HG02798 (cell line): ENCODE results near the gene SV2A.

Experiments used
- ATAC-seq: cut with Tn5 transposase; IDR thresholded peaks from one replicate; pipeline ENCODE4 v1.9.1; 2021; ENCODE audit warnings: mild to moderate bottlenecking; ENCODE audit not compliant: unreplicated experiment, poor library complexity

Gene SV2A

DNA sequence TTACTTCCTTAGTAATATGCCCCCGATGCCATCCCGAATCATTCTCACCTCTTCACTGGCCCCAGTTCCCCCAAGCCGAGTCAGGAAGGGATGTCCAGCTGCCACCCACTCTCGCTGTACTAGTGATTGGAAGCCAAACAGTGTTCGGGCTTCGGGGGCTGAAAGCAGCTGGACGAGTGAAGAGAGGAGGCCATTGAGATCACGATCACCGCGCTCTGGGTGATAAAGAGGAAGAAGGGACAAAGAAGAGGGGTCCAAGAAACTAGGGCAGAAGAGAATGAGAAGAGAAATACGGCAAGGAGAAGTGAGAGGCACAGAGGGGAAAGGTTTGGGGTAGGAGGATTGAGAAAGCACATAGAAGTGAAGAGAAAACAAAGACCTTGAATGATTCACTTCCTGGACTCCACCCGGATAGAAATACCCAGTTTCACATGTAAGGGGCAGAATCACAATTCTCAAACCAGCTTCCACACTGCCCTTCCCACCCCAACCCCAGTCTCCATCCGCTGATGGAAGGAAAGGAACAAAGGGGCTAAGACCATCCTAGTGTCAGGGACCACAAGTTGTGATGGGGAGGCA lies 13.7 kb upstream of the SV2A start:
- no peak for ATAC-seq

DNA sequence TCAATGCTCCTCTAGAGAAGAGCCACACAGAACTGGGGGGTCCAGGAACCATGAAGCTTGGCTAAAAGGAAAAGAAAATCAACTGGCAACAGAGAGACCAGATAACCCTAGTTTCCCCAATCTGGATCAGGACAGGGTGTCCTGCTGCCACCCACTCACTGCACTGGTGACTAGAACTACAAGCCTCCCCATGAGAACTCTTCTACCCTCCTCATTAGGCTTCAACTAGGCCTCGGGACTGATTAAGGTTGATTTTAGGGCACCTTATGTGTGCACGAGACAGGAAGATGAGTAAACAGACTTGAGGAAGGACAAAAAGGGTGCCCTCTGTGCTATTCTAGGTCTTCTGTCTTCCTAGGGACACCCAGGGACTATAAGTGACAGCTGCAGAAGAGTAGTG lies 12.2 kb upstream of the SV2A start:
- no peak for ATAC-seq

DNA sequence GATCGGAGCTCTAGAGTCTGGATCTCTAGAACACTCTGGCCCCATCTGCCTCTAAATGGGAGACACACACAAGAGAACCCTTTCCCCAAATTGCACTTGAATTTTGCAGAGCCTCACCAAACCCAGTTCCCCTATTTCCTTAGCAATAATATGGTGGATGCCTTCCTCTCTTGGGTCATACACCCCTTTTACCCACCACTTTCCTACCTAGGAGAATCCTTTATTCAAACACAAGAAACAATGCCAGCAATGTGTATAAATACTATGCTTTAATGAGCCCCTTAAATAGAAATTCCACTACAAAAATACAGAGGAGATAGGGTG lies 10.7 kb upstream of the SV2A start:
- ATAC-seq = no peak

DNA sequence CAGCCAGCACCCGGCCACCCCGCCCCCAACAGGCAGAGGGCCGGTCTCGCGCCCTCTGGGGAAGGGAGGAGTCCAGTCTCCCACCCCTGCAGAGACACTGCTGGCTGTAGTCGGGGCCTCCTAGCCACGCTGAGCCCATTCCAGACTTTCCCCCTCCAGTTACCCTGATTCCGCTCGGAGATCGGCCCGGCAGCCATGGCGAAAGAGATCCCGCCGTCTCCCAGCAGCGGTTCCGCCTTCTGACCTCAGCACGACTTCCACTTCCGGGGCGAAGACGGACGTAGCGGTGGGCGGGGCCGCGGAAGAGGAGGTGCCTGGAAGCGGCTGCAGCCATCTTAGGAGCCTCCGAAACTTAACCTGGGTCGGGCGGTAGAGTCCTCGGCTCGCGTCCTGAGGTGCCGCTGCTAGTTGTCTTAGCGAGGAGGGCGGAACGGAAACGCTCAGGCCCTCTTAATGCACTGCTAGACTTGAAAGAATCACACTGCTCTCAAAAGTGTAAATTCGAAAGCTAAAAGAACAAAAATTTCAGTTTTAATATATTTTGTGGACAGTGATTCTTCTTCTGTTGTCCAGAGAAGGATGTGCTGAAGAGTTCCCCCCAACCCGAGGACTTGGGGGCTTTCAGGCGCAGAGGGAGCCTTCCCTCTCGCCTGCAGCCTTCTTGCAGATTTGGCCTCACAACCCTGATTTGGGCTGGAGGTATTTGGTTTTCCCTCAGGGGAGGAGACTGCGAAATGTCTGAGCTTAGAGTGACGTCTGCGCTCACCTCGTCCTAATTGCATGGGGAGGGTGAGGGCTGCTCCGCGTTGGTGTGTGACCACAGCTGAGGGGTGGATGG lies 10.1 kb upstream of the SV2A start, which contains the start of gene SF3B4:
TSS of gene SF3B4 (minus strand) at position 241 of the 838 bp plus-strand sequence. CDS start at position 197, 44 bp downstream.
- ATAC-seq = peak; percentile 97

DNA sequence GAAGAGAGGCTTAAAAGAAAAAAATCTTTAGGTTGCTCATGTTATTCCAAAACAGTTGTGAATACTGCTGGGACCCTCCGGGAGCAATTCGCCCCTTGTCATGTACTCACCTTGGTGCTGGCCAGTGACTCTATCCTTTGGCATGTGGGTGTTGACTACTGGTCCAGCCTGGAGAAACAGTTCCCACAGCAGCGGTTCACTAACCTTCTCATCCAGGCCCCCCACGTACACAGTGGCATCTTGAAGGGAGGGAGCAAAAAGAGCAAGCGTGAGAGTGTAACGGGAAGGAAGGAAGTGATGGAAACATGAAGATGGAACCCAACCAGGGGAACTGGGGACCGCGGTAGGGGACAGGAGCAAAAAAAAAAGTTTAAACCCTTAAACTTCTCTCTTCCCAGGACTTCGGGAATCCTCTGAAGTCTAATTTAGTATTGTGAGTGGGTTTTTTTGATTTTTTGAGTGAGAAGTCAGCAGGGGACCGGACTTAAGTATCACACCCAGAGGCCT lies 9.5 kb upstream of the SV2A start:
- no peak for ATAC-seq

DNA sequence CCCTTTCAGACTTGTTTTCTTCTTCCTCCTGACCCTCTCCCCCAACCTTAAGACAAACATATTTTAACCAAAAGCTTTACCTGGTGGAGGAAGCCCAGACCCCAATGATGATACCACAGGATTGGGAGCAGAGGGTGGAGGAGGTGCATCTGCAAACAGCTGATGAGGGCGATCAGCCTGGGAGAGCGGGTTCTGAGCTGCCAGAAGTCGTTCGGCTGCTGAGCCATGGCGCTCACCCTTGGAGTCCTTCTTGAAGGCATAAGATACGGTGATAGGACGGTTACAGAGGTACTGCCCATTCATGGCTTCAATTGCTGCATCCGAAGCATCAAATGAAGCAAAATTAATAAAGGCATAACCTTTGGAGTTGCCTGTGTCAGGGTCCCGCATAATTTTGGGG lies 8.7 kb upstream of the SV2A start:
- ATAC-seq = no peak

DNA sequence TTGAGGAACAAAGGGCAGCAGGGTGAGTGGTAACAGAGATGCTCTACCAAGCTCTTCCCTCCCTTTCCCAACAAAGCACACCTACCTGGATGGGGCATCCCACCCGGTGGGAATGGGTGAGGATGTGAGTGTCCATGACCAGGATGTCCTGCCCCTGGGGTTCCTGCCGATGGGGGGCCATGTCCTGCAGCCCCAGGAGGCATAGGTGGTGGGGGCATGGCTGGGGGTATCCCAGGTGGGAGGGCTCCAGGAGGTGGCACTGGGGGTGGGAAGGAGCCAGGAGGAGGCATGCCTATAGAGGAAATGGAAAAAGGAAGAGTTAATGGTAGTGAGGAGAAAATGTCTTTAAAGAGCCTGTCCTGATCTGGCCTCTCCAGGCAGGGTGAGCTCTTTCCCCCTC lies 8.1 kb upstream of the SV2A start:
- ATAC-seq = no peak

DNA sequence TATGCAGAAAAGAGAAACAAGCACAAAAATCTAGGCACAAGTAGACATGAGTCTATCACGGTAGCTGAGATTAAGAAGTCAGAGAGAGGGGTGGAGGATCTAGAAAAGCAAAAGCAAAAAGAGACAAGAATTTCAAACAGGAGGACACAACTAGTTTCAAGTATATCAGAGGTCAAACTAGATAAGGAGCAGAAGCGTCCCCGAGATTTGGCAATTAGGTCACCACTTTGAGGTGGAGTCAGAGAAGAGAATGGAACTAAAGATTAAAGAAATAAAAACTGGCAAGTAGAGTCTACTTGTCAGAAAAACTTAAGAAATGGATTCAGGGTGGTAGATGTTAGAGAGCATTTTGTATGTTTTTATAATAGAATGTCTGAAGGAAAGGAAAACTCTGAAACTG lies 7.7 kb upstream of the SV2A start:
- ATAC-seq = no peak

DNA sequence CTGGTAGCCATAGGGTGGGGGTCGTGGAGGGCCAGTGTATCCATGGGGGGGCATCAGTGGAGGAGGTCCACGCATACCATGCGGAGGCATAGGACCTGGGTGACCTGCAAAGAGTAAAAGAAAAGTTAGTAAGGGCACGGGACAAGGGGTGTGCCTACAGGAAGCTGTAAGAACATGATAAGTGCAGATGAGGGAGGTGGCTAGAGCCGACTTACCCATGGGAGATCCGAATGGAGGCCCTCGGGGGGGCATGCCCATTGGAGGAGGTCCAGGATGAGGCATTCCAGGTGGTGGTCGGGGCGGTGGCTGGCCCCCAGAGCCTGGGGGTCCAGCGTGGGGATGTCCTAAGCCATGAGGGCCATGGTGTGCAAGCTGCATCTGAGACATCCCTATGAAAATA lies 6.0 kb upstream of the SV2A start:
- no peak for ATAC-seq

DNA sequence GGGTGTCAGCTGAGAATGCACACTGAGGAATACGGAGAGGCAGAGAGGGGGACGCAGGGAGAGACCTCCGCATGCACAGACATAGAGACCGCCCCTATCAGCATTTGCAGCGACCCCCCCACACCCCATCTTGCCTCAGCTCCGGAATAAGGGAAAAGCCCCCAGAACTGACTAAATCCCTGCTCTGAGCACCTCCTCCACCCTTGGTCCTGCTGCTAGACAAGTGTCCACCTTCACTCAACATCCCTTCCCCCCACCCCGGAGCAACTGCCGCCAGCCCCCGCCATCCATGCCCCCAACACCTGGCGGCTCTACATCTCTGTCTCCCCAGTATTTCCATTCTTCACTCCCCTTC lies 769 bp downstream of the SV2A start:
- ATAC-seq = no peak

DNA sequence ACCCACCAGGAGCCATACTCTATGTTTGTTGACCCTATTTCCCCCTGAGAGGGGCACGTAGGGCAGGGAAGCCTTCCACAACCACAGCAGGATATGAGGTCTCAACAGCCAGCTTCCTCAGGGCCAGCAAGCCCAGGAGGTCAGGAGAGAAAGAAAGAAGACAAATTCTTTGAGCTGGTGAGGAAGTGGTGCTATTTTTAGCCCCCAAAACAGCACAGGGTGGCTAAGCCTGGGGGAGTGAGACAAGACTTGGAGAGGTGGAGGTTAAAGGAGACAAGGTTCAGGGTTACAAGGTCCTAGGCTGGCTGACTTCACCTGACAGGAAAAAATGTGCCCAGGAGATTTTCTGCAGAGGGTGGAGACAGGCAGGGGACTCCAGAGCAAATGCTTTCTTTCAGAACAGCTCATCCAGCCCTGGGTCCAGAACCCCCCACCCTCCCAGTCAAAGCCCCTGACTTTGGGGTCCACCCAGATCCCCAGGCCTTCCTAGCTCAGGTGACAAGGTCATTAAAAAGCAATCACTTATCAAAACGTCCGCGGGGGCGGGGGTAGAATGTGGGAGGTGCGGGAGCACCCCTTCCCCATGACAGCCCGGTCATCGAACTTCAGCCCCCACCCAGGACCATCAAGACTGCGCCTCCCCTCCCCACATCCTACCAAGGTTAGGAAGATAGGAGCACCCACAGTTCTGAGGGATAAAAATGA lies 1.3 kb downstream of the SV2A start:
- no peak for ATAC-seq

DNA sequence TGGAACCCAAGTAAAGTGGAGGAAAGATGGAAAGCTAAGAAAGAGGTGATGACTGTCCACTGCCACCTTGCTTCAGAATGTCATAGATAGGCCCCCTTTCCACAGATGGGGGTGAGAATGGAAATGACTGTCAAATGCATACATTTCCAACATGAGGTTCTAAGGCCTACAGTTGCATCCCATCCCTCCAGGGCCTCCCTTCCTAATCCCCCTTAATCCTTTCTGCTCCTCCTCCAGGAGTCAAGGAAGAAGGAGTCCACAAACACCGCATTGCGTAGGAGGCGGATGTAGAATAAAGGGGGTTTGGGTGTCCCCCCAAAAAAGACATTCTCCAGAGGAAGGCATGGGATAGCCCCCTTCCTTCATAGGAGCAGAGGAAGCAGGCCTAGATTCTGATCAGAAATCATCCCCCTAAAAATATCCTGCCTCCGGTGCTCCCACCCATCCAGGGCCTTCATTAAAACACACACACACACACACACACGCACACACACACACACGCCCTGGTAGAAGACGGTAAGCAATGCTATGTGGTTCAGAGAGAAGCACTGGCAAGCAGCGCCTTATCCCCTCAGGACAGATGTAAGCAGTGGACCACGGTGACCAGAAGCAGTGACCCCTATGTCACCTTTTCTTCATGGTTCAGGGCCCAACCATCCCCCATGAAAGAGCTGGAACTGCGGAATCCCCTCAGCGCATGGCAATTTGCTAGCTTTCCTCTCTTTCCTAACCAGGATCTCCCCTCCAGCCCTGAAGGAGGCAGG lies 2.0 kb downstream of the SV2A start:
- ATAC-seq = no peak

DNA sequence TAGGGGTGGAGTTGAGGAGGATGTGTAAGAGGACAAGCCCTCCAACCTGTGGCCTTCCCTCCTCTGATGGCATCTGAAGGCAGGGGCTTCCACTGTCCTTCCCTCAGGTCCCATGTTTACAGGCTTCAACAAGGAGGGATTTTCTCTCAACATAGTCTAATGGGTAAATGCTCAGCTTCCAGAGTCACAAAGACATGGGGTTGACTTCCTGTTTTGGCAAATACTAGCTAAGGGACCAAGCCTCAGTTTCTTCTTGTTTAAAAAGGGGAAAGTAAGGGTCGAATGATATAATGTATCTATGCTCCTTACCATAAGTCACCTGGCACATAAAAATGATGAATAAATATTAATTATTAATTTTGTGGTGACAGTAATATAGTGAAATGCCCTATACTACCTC lies 3.1 kb downstream of the SV2A start:
- no peak for ATAC-seq

DNA sequence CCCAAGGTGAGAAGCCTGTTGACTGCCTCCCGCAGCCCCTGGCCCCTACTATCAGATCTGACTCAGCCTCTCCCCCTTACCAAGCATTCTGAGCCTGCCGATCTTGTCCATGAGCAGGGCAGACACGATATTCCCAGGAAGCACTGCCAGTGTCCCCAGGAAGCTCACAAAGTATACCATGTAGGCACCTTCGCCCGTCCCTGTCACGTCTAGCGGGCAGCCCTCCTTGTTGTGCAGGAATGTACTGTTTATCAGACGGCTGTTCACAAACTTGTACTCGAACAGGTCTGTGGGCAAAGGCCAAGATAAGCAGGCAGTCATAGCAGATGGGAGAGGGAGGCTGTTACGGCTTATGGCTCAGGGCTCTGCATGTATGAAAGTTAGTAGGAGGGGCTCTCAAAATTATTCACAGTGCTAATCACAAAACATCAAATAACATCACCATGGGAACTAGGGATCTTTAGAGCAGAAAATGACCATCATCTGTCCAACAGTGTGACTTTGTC lies 11.0 kb downstream of the SV2A start:
- ATAC-seq = no peak

DNA sequence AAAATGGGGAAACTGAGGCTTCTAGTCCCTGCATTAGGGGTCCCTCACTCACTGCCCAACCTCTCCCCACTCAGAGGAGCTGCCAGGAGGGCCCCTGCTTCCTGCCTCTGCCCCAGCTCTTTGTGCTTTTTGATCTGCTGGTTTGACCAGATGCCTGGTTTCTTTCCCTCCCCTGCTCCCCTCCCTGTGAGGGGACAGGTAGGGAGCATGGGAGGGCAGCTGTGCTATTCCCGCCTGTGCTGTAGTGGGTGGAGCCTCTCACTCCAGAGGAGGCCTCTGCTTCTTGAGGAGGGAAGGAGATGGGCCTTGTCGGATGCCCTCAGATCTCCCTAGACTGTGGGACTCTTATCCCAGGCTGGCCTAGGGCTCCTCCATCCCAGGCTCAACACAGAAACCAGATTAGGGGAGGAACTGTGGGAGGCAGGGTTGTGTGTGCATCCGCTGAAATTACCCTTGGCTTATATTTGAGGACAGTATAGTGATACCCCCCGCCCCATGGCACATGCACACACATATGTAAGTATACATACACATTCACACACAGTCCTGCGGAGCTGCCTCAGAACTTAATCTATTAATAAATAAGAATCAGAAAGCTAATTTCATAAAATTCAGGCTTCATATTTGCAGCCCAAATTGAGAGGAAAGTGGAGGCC lies 13.7 kb downstream of the SV2A start:
- no peak for ATAC-seq

DNA sequence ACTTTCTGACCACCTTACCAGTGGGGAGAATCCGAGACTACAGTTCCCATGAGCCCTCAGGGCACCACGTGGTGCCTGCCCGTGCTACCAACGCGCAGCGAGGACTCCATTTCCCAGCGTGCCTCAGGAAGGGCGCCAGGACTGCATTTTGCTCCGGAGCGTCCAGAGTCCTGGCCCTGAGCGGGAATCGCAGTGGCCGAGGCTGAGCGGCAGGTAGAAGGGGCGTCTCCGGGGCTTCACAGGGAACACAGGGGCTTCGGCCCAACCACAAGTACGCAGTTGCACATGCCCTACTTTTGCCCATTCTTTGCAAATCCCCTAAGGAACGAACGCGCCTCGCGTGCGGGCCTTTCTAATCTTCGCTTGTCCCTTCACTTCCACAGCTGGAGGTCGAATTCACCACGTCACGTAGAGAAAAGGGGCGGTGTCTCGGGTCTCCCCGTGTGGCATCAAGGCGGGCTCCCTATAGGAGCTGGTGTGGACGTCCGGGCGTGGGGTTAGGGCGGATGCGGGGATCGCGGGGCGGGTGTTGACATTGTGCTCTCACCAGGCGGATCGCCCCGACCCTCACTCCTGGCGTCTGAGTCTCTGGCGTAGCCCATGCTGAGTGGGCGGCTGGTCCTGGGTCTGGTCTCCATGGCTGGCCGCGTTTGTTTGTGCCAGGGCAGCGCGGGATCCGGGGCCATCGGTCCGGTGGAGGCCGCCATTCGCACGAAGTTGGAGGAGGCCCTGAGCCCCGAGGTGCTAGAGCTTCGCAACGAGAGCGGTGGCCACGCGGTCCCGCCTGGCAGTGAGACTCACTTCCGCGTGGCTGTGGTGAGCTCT lies 18.0 kb downstream of the SV2A start, which contains the start of gene BOLA1:
TSS of gene BOLA1 (plus strand) at position 109 of the 825 bp plus-strand sequence. CDS start at position 601, 492 bp downstream.
- ATAC-seq = peak; percentile 96

DNA sequence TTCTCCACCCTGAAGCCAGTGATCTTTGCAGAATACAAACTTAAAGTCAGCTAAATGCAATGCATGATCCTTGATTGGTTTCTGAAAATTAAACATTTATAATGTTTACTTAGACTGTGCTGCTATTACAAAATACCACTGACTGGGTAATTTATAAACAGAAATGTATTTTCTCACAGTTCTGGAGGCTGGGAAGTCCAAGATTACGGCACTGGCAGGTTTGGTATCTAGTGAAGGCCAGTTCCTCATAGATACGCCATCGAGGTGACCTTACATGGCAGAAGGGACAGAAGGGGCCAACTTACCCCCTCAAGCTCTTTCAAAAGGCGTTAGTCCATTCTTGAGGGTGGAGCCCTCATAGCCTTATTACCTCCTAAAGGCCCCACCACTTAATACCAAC lies 21.1 kb downstream of the SV2A start:
- ATAC-seq = no peak

DNA sequence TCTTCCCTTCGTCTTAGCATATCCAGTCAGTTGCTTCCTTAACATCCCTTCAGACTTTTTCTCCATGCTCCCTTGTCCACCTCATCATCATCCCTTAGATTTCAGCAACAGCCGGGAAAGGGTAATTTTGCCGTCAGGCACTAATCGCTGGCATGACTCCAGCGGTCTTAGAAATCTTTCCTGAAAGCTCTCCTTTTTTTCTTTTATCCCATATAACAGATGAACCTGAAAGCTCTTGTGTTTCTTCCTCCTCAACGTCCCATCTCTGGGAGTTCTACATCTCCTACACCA lies 28.7 kb downstream of the SV2A start:
- ATAC-seq = no peak

DNA sequence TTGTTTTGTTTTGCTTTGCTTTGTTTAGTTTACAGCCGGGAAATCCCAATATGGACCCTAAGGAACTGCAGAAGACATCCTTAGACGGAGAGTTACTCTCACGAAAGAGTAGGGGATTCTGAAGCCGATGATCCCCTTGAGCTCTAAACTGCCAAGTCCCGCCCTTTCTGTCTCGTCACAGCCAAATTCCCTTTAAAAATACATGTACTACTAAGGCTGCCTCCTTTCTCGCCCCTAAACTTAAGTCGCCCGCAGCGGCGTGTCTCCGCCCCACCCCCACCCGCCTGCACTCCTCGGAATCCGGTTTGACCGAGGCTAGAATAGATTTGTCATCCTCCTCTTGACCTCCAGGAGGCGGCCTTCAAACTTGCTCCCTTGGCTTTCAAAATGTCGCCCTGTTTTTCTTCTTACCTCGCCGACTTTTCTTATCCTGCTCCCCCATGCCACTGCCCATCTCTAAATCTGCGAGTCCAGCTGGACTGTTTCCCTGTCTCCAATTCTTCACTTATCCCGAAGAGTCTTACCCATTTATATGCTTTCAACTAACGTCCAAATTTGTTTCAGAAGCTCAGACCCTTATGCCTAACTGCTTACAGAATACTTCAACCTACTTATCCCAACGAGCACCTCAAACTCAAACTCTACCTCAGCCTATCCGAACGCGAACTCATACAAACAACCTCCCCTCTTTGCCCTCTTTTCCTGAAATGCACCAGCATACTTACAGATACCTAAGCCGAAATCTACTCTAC lies 29.2 kb downstream of the SV2A start:
- ATAC-seq = peak; percentile 25
